K562 (cell line): ENCODE results near the gene HTRA3. TPM values are rescaled to one million over a fixed set of nuclear protein-coding genes. Genes with fewer than 3 reads are reported as not detected.

Experiments used
- ADNP ChIP-seq: fragments of 200-800 bp; sonication (Bioruptor generic); IDR thresholded peaks from 2 replicates; pipeline ENCODE4 v1.6.1; 2016; ENCODE audit warnings: missing genetic modification characterization, missing compliant biosample characterization
- ESRRA ChIP-seq: fragments of 450-650 bp; IDR thresholded peaks from 2 replicates; pipeline ENCODE4 v1.6.1; 2014; ENCODE audit warnings: low read depth, mild to moderate bottlenecking, moderate library complexity, borderline replicate concordance
- FOSL1 ChIP-seq: fragments of 200-800 bp; sonication (Bioruptor generic); conservative IDR thresholded peaks from 2 replicates; pipeline ENCODE4 v1.6.1; 2016; ENCODE audit warnings: missing genetic modification characterization, missing compliant biosample characterization
- HBP1 ChIP-seq: fragments of 450-650 bp; formaldehyde crosslinking; IDR thresholded peaks from 2 replicates; pipeline ENCODE4 v1.4.0; 2022; ENCODE audit warnings: missing genetic modification characterization
- HDGF ChIP-seq: fragments of 450-650 bp; IDR thresholded peaks from 2 replicates; pipeline ENCODE4 v1.6.1; 2016
- KDM1A ChIP-seq, 2 experiments: fragments of 450-650 bp; IDR thresholded peaks; 2 replicates each; pipeline ENCODE4 v1.6.1; 2016; ENCODE audit warnings: mild to moderate bottlenecking in 2 of 2
- MXI1 ChIP-seq: IDR thresholded peaks from 2 replicates; pipeline ENCODE4 v1.6.1; 2011; ENCODE audit warnings: low read depth, mild to moderate bottlenecking, improper control_type of control experiment, low read length
- NR1H2 ChIP-seq: sonication (generic); formaldehyde crosslinking; IDR thresholded peaks from 2 replicates; pipeline ENCODE4 v1.4.0; 2020; ENCODE audit warnings: mild to moderate bottlenecking, missing genetic modification reagents
- POLR2H ChIP-seq: IDR thresholded peaks from 2 replicates; pipeline ENCODE4 v1.6.1; 2016; ENCODE audit warnings: missing genetic modification characterization, low read depth, mild to moderate bottlenecking, control low read depth, missing compliant biosample characterization, moderate library complexity
- SLC30A9 ChIP-seq: fragments of 250-450 bp; sonication (Bioruptor Pico); IDR thresholded peaks from 2 replicates; pipeline ENCODE4 v1.8.0; 2022; ENCODE audit warnings: mild to moderate bottlenecking, moderate library complexity
- SP1 ChIP-seq: sonication (generic); formaldehyde crosslinking; IDR thresholded peaks from 2 replicates; pipeline ENCODE4 v1.8.1; 2022; ENCODE audit warnings: mild to moderate bottlenecking, missing genetic modification reagents
- SPI1 ChIP-seq: IDR thresholded peaks from 2 replicates; pipeline ENCODE4 v1.6.1; 2011; ENCODE audit warnings: low read depth, low read length, control low read depth, borderline replicate concordance
- SUPT5H ChIP-seq: fragments of 450-650 bp; IDR thresholded peaks from 2 replicates; pipeline ENCODE4 v1.6.1; 2016
- THRB ChIP-seq: fragments of 450-650 bp; formaldehyde crosslinking; conservative IDR thresholded peaks from 2 replicates; pipeline ENCODE4 v1.4.0; 2022; ENCODE audit warnings: mild to moderate bottlenecking, missing genetic modification characterization
- XRCC5 ChIP-seq: fragments of 200-400 bp; formaldehyde crosslinking; IDR thresholded peaks from 2 replicates; pipeline ENCODE4 v1.6.1; 2017; ENCODE audit warnings: low read depth, mild to moderate bottlenecking, low read length
- ZBED1 ChIP-seq: IDR thresholded peaks from 2 replicates; pipeline ENCODE4 v1.6.1; 2014
- ZBTB26 ChIP-seq: fragments of 450-650 bp; formaldehyde crosslinking; IDR thresholded peaks from 2 replicates; pipeline ENCODE4 v1.4.0; 2022; ENCODE audit warnings: missing genetic modification characterization
- ZBTB5 ChIP-seq: fragments of 450-650 bp; IDR thresholded peaks from 2 replicates; pipeline ENCODE4 v1.6.1; 2017; ENCODE audit warnings: antibody characterized with exemption
- ZC3H8 ChIP-seq: fragments of 450-650 bp; IDR thresholded peaks from 2 replicates; pipeline ENCODE4 v1.6.1; 2017
- ZNF277 ChIP-seq: fragments of 250-450 bp; sonication (Bioruptor Pico); IDR thresholded peaks from 2 replicates; pipeline ENCODE4 v1.8.0; 2022; ENCODE audit warnings: inconsistent platforms, mild to moderate bottlenecking, moderate library complexity, borderline replicate concordance
- ZNF311 ChIP-seq: fragments of 250-450 bp; sonication (Bioruptor Pico); IDR thresholded peaks from 2 replicates; pipeline ENCODE4 v1.4.0; 2020; ENCODE audit warnings: mild to moderate bottlenecking, moderate library complexity
- polyA plus RNA-seq, 8 experiments: library from polyadenylated mRNA; depleted of rRNA in 4 of 8; stranded (reverse) in 5 of 8; unstranded in 3 of 8; fragments of >200 nt; fragmentation: Nextera tagmentation in 2 of 8; fragmentation: Illumina TruSeq in 1 of 8; extraction: Ambion mirVana in 2 of 8; extraction: Trizol in 1 of 8; gene quantifications; 2 replicates each; pipeline versions ENCODE4 v1.2.1 to v1.2.3, GENCODE V29; 2011 to 2014; ENCODE audit warnings: inconsistent platforms in 1 of 8, missing spikeins in 1 of 8
- total RNA-seq, 7 experiments: library from RNA; depleted of rRNA in 6 of 7; stranded (reverse); fragments of >200 nt in 6 of 7; fragmentation: Illumina TruSeq in 2 of 7; extraction: Trizol in 2 of 7; gene quantifications; 2 replicates each; pipeline versions ENCODE4 v1.2.1 to v1.2.3, GENCODE V29; 2011 to 2021; ENCODE audit warnings: low replicate concordance in 1 of 7

The HTRA3 gene
- total and polyA plus RNA-seq, 9 of the 15 experiments (the other 6 are each of a cell fraction or from before 2014, with no cell fraction given): 0.04 TPM; not detected in 8

- TF ChIP-seq SLC30A9 (CRISPR knock-in tag) (no peak), ZBTB5 (peak; percentile 81), HBP1 (CRISPR knock-in tag) (peak; percentile 96), SPI1 (0 out of 2 replicates have a peak, but pooled peaks have one; percentile 23), MXI1 (no peak), ZNF277 (no peak), THRB (CRISPR knock-in tag) (peak; percentile 95), ADNP (tag) (peak; percentile 72; the same call in 1 of the 2 replicates), ZC3H8 (peak; percentile 91; the same call in 1 of the 2 replicates), ZBTB26 (peak; percentile 97), ZNF311 (CRISPR knock-in tag) (no peak), ZBED1 (no peak), XRCC5 (0 out of 2 replicates have a peak, but pooled peaks have one; percentile 18), HDGF (peak; percentile 98), ESRRA (peak; percentile 65; the same call in 1 of the 2 replicates), NR1H2 (no peak), POLR2H (no peak), FOSL1 (tag) (peak; percentile 99), KDM1A (IDR thresholded peaks at IDR 0.05) (peak; percentile 91 to 95), SUPT5H (no peak), SP1 (CRISPR knock-in tag) (peak; percentile 90)
These were observed 34.1 kb downstream of the HTRA3 start (continued) for GRCh38 chr4:8303485-8304281.
